NCI-H187 (cell line): ENCODE measurements around the gene ZKSCAN5.
"Not testable (repeated sequence)": the region's sequence is repeated elsewhere in the genome, so short reads cannot be mapped to it uniquely, and the experiment has no call there.

ENCODE experiments used
- DNase-seq, 2 experiments: peaks; one replicate each; lab custom pipeline; 2025; lab: John Stamatoyannopoulos, UW

Gene ZKSCAN5

DNA sequence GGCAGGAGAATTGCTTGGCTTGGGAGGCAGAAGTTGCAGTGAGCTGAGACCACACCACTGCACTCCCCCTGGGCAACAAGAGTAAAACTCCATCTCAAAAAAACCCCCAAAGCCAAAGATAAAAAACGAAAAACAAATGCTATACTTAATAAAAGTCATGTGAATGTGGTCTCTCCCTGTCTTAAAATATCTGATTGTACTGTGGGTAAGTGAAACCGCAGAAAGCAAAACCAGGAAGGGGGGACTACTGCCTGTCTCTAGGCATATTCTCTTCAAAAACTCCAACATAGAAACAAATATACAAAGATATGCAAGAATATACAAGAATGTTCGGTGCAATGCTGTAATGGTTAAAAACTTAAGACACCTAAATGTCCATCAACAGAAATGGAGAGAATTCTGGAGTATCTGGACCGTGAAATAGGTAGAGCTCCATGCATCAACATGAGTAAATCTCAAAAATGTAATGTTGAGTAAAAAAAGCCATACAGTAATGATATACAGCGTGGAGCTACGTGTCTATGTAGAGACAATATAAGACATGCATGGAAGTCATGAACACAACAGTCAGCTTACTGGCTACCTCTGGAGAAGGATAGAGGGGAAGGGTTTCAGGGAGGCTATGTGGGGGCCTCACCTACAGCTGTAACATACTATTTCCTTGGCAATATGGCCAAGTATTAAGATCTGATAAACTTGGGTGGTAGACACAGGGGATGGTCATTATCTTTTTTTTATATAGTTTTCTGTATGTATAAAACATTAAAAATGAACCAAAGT, 6.5 kb upstream of the ZKSCAN5 start:
- DNase-seq: no peak

DNA sequence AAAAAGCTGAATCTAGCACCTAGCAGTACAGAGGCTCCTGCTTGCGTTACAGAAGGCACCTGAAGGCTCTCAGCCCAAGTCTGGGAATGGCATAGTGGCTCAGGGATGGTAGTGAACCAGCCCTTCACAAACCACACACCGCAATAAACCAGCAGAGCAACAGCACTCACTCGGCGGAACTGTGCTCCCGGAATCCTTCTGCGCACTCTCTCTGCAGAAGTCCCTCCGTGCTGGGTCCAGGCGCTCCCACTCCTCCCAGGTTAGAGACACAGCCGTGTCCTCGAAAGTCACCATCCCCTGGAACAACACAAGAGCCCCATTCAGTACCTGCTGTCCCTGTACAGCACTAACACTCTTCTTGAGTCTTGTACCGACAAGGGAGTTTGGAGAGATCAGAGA, 5.9 kb upstream of the ZKSCAN5 start:
- DNase-seq: no peak

DNA sequence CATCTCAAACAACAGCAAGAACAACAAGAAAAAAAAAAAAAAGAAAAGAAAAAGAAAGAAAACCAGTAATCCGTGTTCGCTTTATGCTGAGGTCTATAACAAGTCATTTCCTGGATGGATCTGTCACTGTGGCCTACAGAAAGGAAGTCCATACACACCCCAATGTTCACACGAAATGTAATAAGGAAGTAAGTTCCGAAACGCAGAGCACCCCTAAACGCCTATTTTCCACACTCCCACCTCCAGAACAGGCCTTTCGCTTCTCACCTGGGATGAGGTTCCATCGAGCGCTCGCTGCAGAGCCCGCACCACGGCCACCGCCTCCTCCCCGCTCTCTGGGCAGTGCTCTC, 5.1 kb upstream of the ZKSCAN5 start:
- DNase-seq: no peak

DNA sequence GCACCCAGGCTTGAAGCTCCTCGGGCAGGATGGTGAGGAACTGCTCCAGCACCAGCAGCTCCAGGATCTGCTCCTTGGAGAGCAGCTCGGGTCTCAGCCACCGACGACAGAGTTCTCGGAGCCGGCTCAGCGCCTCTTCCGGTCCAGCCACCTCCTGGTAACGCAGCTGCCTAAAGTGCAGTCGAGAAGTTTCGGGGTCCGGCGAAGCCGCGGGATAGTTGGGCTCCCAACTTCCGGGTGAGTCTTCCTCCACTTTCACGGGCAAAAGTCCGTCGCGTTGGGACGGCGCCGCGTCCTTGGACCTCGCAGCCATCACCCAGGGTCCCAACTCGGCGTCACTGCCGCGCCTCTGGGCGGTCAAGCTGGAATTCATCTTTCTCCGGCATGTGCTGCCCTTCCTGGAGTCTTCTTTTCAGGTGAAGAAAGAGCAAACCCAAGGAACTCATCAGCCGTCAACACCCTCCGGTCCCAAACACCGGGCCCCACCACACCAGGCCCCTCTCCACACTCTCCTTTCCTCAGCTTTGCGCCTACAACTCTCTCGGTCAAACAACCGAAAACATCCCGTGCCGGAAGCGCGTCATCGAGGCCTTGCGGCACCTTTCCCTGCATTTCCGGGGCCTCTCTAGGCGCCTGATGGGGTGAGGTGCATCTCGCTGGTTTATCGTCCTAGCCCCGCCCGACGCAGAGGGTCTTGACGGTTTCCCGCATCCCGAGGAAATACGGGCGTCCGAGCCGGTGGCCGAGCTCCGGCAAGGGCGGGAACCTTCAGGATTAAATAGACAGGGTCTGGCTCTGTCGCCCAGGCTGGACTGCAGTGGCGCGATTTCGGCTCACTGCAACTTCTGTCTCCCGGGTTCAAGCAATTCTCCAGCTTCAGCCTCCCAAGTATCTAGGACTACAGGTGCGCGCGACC, 4.5 kb upstream of the ZKSCAN5 start, which contains the start of gene ZNF394:
Gene ZNF394 (minus strand): TSS at position 561 of the 916 bp plus-strand sequence. CDS start 188 bp downstream, at position 373.
- peak; percentile 86 to 89 for DNase-seq

DNA sequence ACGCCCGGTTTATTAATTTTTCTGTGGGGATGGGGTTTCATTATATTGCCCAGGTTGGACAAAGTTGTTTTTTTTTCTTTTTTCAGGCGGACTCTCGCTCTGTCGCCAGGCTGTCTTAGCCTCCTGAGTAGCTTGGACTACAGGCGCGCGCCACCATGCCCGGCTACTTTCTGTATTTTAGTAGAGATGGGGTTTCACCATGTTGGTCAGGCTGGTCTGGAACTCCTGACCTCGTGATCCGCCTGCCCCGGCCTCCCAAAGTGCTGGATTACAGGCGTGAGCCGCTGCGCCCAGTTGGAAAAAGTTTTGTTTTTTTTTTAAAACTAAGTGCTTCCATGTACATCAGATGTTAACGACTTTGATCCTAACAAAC, 3.8 kb upstream of the ZKSCAN5 start:
- no peak for DNase-seq

DNA sequence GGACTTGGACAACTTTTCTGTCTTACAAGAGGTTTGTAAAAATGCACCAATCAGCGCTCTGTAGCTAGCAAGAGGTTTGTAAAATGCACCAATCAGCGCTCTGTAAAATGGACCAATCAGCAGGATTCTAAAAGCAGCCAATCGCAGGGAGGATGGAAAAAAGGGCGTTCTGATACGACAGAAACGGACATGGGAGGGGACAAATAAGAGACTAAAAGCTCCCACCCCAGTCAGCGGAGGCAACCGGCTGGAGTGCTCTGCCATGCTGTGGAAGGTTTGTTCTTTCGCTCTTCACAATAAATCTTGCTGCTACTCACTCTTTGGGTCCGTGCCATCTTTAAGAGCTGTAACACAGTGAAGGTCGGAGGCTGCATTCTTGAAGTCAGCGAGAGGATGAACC, 3.2 kb upstream of the ZKSCAN5 start:
- not testable (repeated sequence) for DNase-seq

DNA sequence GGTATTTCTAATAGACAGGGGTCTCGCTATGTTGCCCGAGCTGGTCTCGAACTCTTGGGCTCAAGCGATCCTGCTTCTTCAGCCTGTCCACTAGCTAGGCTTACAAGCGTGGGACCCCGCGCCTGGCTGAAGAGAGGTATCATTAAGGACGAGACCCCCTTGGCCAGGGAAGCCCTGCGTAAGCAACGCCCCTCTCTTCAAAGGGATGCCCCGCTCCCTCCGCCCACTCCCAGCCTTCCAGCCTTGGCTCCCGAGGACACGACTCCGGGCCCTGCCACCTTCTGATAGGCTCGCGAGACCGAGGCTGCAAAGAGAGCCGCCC, 220 bp upstream of the ZKSCAN5 start:
- peak in 1 of 2 experiments; percentile 93 for DNase-seq

DNA sequence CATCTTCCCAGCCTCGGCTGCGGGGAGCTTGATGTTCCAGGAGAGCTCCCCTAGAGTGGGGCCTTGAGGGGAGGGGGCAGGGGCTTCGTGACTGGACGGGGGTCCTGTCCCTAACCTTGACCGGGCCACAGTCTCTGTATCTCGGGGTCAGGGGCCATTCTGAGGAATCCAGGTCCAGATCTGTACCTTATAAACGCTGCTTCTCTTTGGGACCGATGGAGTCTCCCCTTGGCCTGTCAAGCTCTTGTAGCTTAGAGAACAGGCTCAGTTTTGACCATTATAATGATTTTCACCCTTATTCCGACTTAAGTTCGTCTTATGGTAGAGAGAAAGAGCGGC, 831 bp downstream of the ZKSCAN5 start:
- DNase-seq: no peak

DNA sequence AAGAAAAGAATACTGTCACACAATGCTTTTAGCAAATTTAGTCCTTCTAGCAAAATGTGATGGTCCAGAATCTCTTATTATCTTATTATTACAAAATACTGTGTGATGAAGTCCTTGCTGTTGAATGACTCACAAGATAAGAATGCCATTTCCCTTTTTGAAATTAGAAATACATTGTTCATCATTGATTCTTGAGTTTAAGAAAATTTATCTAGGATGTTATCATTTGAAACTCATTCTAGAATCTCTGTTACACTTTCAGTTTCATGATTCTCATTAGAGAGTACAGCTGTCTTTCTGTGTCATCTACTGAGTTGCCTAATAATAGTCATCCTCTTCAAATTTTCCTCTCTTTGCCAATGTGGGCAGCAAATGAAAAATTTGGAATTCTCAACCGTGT, 9.6 kb downstream of the ZKSCAN5 start:
- DNase-seq: no peak

DNA sequence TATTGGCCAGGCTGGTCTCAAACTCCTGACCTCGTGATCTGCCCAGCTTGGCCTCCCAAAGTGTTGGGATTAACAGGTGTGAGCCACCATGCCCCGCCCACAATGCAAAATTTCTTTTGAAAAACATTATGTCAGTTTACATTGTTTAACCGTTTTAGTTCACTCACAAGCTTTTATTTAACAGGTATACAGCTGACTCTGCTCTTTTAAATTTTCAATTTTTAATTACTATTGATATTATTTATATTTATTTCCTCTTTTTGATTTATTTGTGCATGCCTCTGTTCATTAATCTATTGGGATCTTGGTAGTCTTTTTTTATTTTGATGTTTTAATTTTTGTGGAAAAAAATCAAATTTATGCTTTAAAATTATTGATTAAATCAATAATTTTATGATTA, 16.9 kb downstream of the ZKSCAN5 start:
- no peak for DNase-seq

DNA sequence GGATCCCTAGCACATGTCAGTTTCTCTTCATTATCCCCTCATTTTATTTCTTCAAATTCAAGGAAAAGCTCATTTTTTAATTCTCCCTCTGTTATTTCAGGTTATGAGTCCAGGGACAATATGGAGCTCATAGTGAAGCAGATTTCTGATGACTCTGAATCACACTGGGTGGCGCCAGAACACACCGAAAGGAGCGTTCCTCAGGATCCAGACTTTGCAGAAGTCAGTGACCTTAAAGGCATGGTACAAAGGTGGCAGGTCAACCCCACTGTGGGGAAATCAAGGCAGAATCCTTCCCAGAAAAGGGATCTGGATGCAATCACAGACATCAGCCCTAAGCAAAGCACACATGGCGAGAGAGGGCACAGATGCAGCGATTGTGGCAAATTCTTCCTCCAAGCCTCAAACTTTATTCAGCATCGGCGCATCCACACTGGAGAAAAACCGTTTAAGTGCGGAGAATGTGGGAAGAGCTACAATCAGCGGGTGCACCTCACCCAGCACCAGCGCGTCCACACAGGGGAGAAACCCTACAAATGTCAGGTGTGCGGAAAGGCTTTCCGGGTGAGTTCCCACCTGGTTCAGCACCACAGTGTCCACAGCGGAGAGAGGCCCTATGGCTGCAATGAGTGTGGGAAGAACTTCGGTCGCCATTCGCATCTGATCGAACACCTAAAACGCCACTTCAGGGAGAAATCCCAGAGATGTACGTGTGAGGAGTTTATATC, 21.4 kb downstream of the ZKSCAN5 start:
- no peak for DNase-seq

DNA sequence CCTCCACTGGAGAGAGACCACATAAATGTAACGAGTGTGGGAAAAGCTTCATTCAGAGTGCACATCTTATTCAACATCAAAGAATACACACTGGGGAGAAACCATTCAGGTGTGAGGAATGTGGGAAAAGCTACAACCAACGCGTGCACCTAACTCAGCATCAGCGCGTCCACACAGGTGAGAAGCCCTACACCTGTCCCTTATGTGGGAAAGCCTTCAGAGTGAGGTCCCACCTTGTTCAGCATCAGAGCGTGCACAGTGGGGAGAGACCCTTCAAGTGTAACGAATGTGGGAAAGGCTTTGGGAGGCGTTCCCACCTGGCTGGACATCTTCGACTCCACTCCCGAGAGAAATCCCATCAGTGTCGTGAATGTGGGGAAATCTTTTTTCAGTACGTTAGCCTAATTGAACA, 26.9 kb downstream of the ZKSCAN5 start:
- DNase-seq: no peak

DNA sequence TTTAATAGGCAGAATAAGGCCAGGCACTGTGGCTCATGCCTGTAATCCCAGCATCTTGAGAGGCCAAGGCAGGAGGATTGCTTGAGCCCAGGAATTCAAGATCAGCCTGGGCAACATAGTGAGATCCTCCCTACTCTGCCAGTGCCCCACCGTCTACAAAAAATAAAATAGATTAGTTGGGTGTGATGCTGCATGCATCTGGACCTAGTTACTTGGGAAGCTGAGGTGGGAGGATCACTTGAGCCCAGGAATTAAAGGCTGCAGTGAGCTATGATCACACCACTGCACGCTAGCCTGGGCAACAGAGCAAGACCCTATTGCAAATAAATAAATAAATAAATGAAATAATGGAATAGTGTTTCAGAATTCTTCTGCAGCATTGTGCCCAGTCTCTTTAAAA, 31.2 kb downstream of the ZKSCAN5 start:
- no peak for DNase-seq

DNA sequence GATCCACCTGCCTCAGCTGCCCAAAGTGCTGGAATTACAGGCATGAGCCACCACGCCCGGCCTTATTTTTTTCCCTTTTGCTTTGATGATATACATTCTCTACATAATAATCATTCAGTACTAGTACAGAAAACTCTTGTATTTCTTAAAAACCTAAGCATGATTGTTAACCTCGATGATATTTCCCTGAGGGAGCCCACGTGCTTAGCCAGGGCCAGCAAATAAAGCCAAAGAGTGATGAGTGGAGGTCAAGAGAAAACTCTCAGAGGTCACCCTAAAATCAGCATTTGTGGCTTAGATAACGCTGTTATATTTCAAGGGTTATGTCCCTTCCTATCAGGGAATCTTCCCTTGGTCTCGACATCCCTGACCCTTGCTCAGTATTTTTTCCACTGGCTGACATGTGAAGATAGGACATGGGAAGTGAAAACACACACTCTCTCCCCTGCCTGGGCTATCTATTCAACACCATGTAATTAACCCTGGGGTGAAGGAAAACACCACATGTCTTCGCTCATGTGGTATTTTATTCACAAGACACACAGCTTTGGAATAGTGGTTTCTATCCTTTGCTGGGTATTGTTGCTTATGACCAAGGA, 34.9 kb downstream of the ZKSCAN5 start:
- no peak for DNase-seq

DNA sequence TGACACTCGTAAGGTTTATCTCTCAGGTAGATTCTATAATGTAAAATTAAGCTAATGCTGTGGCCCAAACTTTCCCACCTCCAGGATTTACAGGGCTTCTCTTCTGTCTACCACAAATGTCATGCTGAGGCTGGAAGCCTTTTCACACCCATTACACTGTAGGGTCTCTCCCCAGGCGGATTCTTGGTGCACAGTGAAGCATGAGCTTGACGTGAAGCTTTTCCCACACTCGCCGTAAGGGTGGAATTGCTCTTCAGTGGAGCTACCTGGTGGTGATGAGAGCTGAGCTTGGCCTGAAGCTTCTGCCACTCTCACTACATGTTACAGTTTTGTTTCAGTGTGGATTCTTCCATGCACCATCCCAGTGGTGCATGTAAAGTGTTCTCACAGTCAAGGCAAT, 36.1 kb downstream of the ZKSCAN5 start:
- DNase-seq: no peak

DNA sequence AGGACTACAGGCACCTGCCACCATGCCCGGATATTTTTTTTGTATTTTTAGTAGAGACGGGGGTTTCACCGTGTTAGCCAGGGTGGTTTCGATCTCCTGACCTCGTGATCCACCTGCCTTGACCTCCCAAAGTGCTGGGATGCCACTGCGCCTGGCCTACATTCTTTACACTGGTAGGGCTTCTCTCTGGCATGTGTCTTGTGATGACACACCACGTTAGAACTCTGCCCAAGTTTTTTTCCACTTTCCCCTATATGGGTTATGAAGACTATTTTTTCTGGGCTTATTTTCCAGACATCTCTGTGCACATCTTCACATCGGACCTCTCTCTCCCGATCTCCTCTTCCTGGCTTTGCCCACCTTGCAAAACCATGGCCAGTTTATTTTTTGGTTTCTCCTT, 36.8 kb downstream of the ZKSCAN5 start:
- no peak for DNase-seq

DNA sequence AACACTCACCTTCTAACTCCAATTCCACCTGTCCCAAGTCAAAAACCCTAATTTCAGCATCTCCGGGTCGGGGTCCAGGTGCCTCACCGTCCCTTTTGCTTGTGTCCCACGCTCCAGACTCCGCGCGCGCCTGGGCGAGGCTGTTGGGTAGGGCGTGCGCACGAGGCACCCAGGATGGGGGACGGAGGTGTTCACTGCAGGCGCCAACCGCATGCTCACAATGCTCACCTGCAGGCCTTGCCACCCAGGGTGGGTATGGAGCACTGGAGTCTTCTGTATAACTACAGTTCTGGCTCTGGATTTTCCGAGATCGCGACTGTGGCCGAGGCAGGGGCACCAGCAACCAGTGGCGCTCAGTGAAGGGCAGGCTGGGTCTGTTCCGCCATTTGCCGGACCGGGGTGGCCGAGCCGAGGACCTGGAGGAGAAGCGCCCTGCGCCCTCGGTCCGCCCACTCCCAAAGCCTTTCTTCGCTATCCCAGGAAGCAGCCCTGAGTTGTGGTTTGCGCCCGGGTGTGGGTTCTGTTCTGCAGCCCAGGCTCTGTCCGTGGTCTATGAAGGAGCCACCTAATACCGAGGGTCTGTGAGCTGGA, 38.7 kb downstream of the ZKSCAN5 start:
- no peak for DNase-seq

DNA sequence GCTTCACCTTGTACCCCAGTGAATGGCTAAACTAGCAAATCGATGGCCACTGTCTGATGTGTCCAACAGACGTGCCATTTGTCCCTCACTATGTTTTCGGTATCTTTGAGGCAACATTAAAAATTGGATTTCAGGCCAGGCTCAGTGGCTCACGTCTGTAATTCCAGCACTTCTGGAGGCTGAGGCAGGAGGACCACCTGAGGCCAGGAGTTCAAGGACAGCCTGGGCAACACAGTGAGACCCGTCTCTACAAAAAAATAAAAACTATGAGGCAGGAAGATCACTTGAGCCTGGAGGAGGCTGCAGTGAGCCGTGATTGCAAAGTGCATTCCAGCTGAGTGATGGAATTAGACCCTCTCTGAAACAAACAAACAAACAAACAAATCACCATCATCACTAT, 39.5 kb downstream of the ZKSCAN5 start:
- DNase-seq: no peak

DNA sequence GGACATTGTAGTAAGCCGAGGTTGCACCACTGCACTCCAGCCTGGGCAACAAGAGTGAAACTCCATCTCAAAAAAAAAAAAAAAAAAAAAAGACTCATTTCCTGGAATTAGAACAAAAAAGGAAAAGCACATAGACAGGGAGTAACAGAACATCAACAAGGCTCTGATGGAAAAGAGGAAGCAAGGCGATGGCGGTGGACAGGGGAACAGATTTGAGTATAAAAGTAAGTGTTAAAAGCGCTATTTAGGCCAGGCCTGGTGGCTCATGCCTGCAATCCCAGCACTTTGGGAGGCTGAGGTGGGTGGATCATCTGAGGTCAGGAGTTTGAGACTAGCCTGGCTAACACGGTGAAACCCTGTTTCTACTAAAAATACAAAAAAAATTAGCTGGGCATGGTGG, 40.8 kb downstream of the ZKSCAN5 start:
- not testable (repeated sequence) for DNase-seq

DNA sequence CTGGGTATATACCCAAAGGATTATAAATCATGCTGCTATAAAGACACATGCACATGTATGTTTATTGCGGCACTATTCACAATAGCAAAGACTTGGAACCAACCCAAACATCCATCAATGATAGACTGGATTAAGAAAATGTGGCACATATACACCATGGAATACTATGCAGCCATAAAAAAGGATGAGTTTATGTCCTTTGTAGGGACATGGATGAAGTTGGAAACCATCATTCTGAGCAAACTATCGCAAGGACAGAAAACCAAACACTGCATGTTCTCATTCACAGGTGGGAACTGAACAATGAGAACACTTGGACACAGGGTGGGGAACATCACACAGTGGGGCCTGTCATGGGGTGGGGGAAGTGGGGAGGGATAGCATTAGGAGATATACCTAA, 45.1 kb downstream of the ZKSCAN5 start:
- DNase-seq: not testable (repeated sequence)

DNA sequence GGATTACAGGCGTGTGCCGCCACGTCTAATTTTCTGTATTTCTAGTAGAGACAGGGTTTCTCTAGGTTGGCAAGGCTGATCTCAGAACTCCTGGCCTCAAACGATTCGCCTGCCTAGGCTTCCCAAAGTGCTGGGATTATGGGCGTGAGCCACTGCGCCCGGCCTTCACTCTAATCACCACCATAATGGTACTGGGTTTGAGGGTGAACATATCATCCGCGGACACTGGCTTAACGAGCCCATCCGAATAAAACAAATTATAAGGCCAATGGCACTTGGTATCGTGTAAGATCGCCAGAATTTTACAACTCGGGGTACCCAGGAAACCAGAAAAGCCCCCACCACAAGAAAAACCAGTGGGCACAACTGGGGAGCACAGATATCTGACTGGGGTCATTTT, 46.9 kb downstream of the ZKSCAN5 start:
- DNase-seq: no peak
